GM18507 (cell line): ENCODE data around the gene PLEKHF1.

Experiments
- DNase-seq: peaks from one replicate; pipeline ENCODE4 v3.0.0; 2011; ENCODE audit warnings: low read depth; ENCODE audit not compliant: insufficient read length; ENCODE audit errors: extremely low spot score
- FAIRE-seq: peaks from 2 replicates; lab custom pipeline; 2011; peaks lifted over from hg19 to GRCh38; lab: Jason Lieb, UNC

Gene PLEKHF1

GRCh38 chr19:29634002-29634401 is 31.3 kb upstream of the PLEKHF1 start:
- no peak for DNase-seq
- no peak for FAIRE-seq

- no peak for DNase-seq
- no peak for FAIRE-seq
These were observed 30.7 kb upstream of the PLEKHF1 start for GRCh38 chr19:29634423-29635130.

GRCh38 chr19:29635963-29636362 is 29.3 kb upstream of the PLEKHF1 start:
- no peak for FAIRE-seq

GRCh38 chr19:29636553-29637360 is 28.5 kb upstream of the PLEKHF1 start:
- FAIRE-seq: no peak
- no peak for DNase-seq

More at GRCh38 chr19:29635963-29636362, 29.3 kb upstream of the PLEKHF1 start:
- DNase-seq: no peak

GRCh38 chr19:29639086-29639485 is 26.2 kb upstream of the PLEKHF1 start:
- DNase-seq: no peak
- no peak for FAIRE-seq

GRCh38 chr19:29640231-29640630 is 25.0 kb upstream of the PLEKHF1 start:
- FAIRE-seq (no peak), DNase-seq (no peak)

GRCh38 chr19:29641597-29641996 is 23.7 kb upstream of the PLEKHF1 start:
- DNase-seq (no peak), FAIRE-seq (no peak)

- no peak for DNase-seq
- no peak for FAIRE-seq
These were observed 21.8 kb upstream of the PLEKHF1 start for GRCh38 chr19:29643361-29643935.

GRCh38 chr19:29644210-29644609 is 21.1 kb upstream of the PLEKHF1 start:
- DNase-seq (no peak), FAIRE-seq (no peak)

GRCh38 chr19:29645491-29645867 is 19.8 kb upstream of the PLEKHF1 start:
- no peak for DNase-seq
- FAIRE-seq: no peak

- DNase-seq (no peak), FAIRE-seq (no peak)
These were observed 19.4 kb upstream of the PLEKHF1 start for GRCh38 chr19:29645911-29646310.

- FAIRE-seq: no peak
- no peak for DNase-seq
These were observed 14.4 kb upstream of the PLEKHF1 start for GRCh38 chr19:29650772-29651387.

GRCh38 chr19:29651622-29652394 is 13.5 kb upstream of the PLEKHF1 start:
- FAIRE-seq (no peak), DNase-seq (no peak)

- no peak for FAIRE-seq
- no peak for DNase-seq
These were observed 11.9 kb upstream of the PLEKHF1 start for GRCh38 chr19:29653398-29653797.

- FAIRE-seq: no peak
- no peak for DNase-seq
These were observed 9.5 kb upstream of the PLEKHF1 start for GRCh38 chr19:29655648-29656335.

GRCh38 chr19:29658221-29658991 is 6.9 kb upstream of the PLEKHF1 start:
- DNase-seq (no peak), FAIRE-seq (no peak)

GRCh38 chr19:29660835-29661234 is 4.4 kb upstream of the PLEKHF1 start:
- FAIRE-seq (no peak), DNase-seq (no peak)

GRCh38 chr19:29662278-29662603 is 3.0 kb upstream of the PLEKHF1 start:
- no peak for FAIRE-seq
- no peak for DNase-seq
